Panc1 (cell line): ENCODE data around the gene OR2L2. TPM values are rescaled to one million over a fixed set of nuclear protein-coding genes. Genes with fewer than 3 reads are reported as not detected.

ENCODE experiments used
- ATAC-seq: fragments of 200-7000 bp; cut with Tn5 transposase; 2 replicates; pipeline ENCODE4 v1.9.1; 2020; ENCODE audit warnings: mild to moderate bottlenecking, moderate library complexity
- BruUV-seq: library from RNA; stranded (reverse); fragments of 400-500 nt; replicated peaks from 2 replicates; lab custom pipeline; 2021; lab: Mats Ljungman, UMichigan
- CTCF ChIA-PET: fragments of 300-600 bp; sonication (Branson Sonifier 250); formaldehyde crosslinking; loops from one replicate; lab custom pipeline; 2022; ENCODE audit warnings: antibody characterized with exemption; lab: Charles Lee
- POLR2A ChIA-PET: fragments of 300-600 bp; sonication (Branson Sonifier 250); formaldehyde crosslinking; loops from one replicate; lab custom pipeline; 2022; ENCODE audit warnings: antibody characterized with exemption; lab: Charles Lee
- DNase-seq: peaks from one replicate; pipeline ENCODE4 v3.0.0-alpha.2; 2010; ENCODE audit warnings: low read depth, low spot score
- H3K27ac ChIP-seq: 2 replicates; pipeline ENCODE4 v1.5.1; 2011; ENCODE audit warnings: mild to moderate bottlenecking, low read length, inconsistent platforms
- H3K27me3 ChIP-seq: fragments of 200-500 bp; sonication (Bioruptor generic); 2 replicates; pipeline ENCODE4 v1.6.0; 2014; ENCODE audit warnings: low read length, inconsistent platforms; ENCODE audit not compliant: control insufficient read depth, insufficient read depth
- H3K36me3 ChIP-seq: fragments of 200-500 bp; sonication (Bioruptor generic); 2 replicates; pipeline ENCODE4 v1.5.1; 2014; ENCODE audit warnings: inconsistent platforms, mild to moderate bottlenecking, low read length, moderate library complexity; ENCODE audit not compliant: control insufficient read depth, insufficient read depth
- H3K4me1 ChIP-seq: 2 replicates; pipeline ENCODE4 v1.5.1; 2011; ENCODE audit warnings: inconsistent platforms, mild to moderate bottlenecking, low read length, moderate library complexity; ENCODE audit not compliant: control insufficient read depth, insufficient read depth
- H3K4me3 ChIP-seq, 2 experiments: 2 replicates each; pipeline ENCODE4 v1.5.1; 2011 to 2012; ENCODE audit warnings: low read depth in 2 of 2, low read length in 2 of 2, mild to moderate bottlenecking in 2 of 2, inconsistent platforms in 1 of 2, moderate library complexity in 1 of 2
- H3K9me3 ChIP-seq: fragments of 200-500 bp; sonication (Bioruptor generic); 2 replicates; pipeline ENCODE4 v1.5.1; 2014; ENCODE audit warnings: low read depth, mild to moderate bottlenecking, inconsistent platforms, low read length, moderate library complexity; ENCODE audit not compliant: control insufficient read depth, insufficient read depth
- POLR2AphosphoS5 ChIP-seq: IDR thresholded peaks from 2 replicates; pipeline ENCODE4 v1.6.1; 2012; ENCODE audit warnings: mild to moderate bottlenecking, low read depth, low read length, moderate library complexity
- SIN3A ChIP-seq: IDR thresholded peaks from 2 replicates; pipeline ENCODE4 v1.6.1; 2012; ENCODE audit warnings: low read depth, mild to moderate bottlenecking, low read length, moderate library complexity, borderline replicate concordance; ENCODE audit not compliant: insufficient read depth
- in situ Hi-C: cut with HindIII; loops from 2 replicates; pipeline ENCODE4 v1.10.0; 2016; ENCODE audit warnings: low sequenced_read_pairs, low pct_unique_long_range_greater_than_20kb
- intact Hi-C: fragments of 100-400 bp; cut with micrococcal nuclease; formaldehyde crosslinking; loops from one replicate; pipeline ENCODE4 v1.10.0; 2022; ENCODE audit not compliant: unreplicated experiment
- total RNA-seq: library from RNA; stranded (reverse); gene quantifications from one replicate; pipeline ENCODE4 v1.2.1, GENCODE V29; 2021; ENCODE audit not compliant: unreplicated experiment
- TF ChIP-seq, protein P1 (sequence below): fragments of 450-650 bp; IDR thresholded peaks from 2 replicates; pipeline ENCODE4 v1.5.1; 2017; ENCODE audit warnings: mild to moderate bottlenecking
- TF ChIP-seq, protein P2 (sequence below), 2 experiments: IDR thresholded peaks; 2 replicates each; pipeline ENCODE4 v1.6.1; 2011 to 2012; ENCODE audit warnings: low read depth in 2 of 2, control low read depth in 1 of 2, low read length in 1 of 2, mild to moderate bottlenecking in 1 of 2, moderate library complexity in 1 of 2; ENCODE audit not compliant: insufficient read depth in 1 of 2

Gene OR2L2
- total RNA-seq, 1 experiment from 2014 or later, result not detected

DNA sequence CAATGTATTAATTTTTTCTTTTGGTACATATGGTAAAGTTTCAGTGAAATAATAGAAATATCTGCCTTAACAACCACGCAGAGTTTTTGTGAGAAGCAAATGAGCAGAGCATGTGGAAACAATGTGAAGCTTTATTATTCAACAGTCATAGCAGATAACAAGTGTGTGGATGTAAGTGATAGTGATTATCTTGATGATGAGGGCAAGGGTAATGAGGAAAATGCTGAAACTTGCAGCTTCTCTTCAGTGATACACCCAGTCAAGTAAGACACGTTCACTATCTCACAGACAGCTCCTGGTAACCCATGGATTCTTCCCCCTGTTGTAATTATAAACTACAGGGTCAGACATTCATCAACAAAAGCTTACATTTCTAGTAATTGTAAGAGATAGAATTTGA lies 31.1 kb upstream of the OR2L2 start:
- no TSS peak for BruUV-seq
- Histone ChIP-seq H3K36me3 (no peaks in the 10 kb centered on the region), H3K4me1 (no peaks in the 10 kb centered on the region), H3K4me3 (no peak overlapping the region), H3K27me3 (no peaks in the 10 kb centered on the region), H3K27ac (no peak overlapping the region), H3K9me3 (no peaks in the 10 kb centered on the region; the same call in 1 of the 2 replicates)
- DNase-seq, result no peak
- in situ Hi-C loops, result no loop called here
- TF ChIP-seq, protein P1, sequence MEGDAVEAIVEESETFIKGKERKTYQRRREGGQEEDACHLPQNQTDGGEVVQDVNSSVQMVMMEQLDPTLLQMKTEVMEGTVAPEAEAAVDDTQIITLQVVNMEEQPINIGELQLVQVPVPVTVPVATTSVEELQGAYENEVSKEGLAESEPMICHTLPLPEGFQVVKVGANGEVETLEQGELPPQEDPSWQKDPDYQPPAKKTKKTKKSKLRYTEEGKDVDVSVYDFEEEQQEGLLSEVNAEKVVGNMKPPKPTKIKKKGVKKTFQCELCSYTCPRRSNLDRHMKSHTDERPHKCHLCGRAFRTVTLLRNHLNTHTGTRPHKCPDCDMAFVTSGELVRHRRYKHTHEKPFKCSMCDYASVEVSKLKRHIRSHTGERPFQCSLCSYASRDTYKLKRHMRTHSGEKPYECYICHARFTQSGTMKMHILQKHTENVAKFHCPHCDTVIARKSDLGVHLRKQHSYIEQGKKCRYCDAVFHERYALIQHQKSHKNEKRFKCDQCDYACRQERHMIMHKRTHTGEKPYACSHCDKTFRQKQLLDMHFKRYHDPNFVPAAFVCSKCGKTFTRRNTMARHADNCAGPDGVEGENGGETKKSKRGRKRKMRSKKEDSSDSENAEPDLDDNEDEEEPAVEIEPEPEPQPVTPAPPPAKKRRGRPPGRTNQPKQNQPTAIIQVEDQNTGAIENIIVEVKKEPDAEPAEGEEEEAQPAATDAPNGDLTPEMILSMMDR, result no peak
- TF ChIP-seq SIN3A (no peak), POLR2AphosphoS5 (no peak)
- TF ChIP-seq, protein P2, sequence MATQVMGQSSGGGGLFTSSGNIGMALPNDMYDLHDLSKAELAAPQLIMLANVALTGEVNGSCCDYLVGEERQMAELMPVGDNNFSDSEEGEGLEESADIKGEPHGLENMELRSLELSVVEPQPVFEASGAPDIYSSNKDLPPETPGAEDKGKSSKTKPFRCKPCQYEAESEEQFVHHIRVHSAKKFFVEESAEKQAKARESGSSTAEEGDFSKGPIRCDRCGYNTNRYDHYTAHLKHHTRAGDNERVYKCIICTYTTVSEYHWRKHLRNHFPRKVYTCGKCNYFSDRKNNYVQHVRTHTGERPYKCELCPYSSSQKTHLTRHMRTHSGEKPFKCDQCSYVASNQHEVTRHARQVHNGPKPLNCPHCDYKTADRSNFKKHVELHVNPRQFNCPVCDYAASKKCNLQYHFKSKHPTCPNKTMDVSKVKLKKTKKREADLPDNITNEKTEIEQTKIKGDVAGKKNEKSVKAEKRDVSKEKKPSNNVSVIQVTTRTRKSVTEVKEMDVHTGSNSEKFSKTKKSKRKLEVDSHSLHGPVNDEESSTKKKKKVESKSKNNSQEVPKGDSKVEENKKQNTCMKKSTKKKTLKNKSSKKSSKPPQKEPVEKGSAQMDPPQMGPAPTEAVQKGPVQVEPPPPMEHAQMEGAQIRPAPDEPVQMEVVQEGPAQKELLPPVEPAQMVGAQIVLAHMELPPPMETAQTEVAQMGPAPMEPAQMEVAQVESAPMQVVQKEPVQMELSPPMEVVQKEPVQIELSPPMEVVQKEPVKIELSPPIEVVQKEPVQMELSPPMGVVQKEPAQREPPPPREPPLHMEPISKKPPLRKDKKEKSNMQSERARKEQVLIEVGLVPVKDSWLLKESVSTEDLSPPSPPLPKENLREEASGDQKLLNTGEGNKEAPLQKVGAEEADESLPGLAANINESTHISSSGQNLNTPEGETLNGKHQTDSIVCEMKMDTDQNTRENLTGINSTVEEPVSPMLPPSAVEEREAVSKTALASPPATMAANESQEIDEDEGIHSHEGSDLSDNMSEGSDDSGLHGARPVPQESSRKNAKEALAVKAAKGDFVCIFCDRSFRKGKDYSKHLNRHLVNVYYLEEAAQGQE (IDR thresholded peaks at IDR 0.05; ENCODE audit: insufficient read depth in 1 of 2, low read depth in 2 of 2, low read length in 1 of 2), result no peak
- no peak for ATAC-seq
- POLR2A ChIA-PET, result no interaction called here
- intact Hi-C loops, result no loop called here
- CTCF ChIA-PET, result no interaction called here

DNA sequence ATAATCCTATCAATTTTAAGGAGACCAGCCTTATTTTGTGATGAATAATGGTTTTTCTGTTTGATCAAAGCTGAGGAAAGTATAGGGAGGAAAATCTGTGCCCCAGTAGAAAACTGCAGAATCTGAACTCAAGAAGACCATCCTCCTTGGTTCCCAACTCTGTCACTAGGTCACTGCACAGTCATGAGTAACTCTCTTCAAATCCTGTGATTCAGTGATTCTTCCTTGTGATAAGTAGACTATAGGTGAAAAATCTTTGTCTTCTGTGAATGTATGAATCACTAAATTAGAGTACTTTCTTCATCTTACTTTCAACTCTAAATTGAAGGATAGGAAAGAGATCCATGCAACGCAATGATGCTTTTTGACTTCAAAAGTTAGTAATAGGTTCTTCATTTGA lies 29.7 kb upstream of the OR2L2 start:
- TF ChIP-seq SIN3A, result no peak
- TF ChIP-seq, protein P1, result no peak
- no peak for TF ChIP-seq POLR2AphosphoS5
- TF ChIP-seq, protein P2 (IDR thresholded peaks at IDR 0.05; ENCODE audit: insufficient read depth in 1 of 2, low read depth in 2 of 2, low read length in 1 of 2), result no peak
- no peaks in the 10 kb centered on the region; the same call in 1 of the 2 replicates for H3K9me3 ChIP-seq
- ATAC-seq, result no peak
- no peak overlapping the region for H3K27ac ChIP-seq
- POLR2A ChIA-PET, result no interaction called here
- no peaks in the 10 kb centered on the region for H3K36me3 ChIP-seq
- H3K4me3 ChIP-seq, result no peak overlapping the region
- no TSS peak for BruUV-seq
- in situ Hi-C loops, result no loop called here
- H3K27me3 ChIP-seq, result no peaks in the 10 kb centered on the region
- no peak for DNase-seq
- intact Hi-C loops, result no loop called here
- CTCF ChIA-PET, result no interaction called here
- no peaks in the 10 kb centered on the region for H3K4me1 ChIP-seq
